HepG2 (cell line): ENCODE data around the gene TTC32. TPM values are rescaled to one million over a fixed set of nuclear protein-coding genes. Genes with fewer than 3 reads are reported as not detected.

Source experiments
- ARID2 ChIP-seq: sonication (generic); formaldehyde crosslinking; IDR thresholded peaks from 2 replicates; pipeline ENCODE4 v1.8.1; 2022; ENCODE audit warnings: mild to moderate bottlenecking, missing genetic modification reagents, borderline replicate concordance
- CREM ChIP-seq, 2 experiments: sonication (generic) in 1 of 2; formaldehyde crosslinking in 1 of 2; IDR thresholded peaks; 2 replicates each; pipeline versions ENCODE4 v1.4.0 to v1.6.1; 2016 to 2020; ENCODE audit warnings: antibody characterized with exemption in 1 of 2, mild to moderate bottlenecking in 1 of 2, missing genetic modification reagents in 1 of 2
- FOXJ3 ChIP-seq: sonication (generic); formaldehyde crosslinking; IDR thresholded peaks from 2 replicates; pipeline ENCODE4 v1.4.0; 2020; ENCODE audit warnings: missing genetic modification reagents, mild to moderate bottlenecking, borderline replicate concordance
- MEIS2 ChIP-seq: sonication (generic); formaldehyde crosslinking; IDR thresholded peaks from 2 replicates; pipeline ENCODE4 v1.9.0; 2021; ENCODE audit warnings: mild to moderate bottlenecking, missing genetic modification reagents
- MTA3 ChIP-seq: sonication (generic); formaldehyde crosslinking; IDR thresholded peaks from 2 replicates; pipeline ENCODE4 v1.4.0; 2020; ENCODE audit warnings: missing genetic modification reagents
- SRSF9 ChIP-seq: fragments of 200-400 bp; formaldehyde crosslinking; IDR thresholded peaks from 2 replicates; pipeline ENCODE4 v1.6.1; 2018; ENCODE audit warnings: borderline replicate concordance, mild to moderate bottlenecking, low read depth, low read length; ENCODE audit not compliant: insufficient read depth, poor library complexity, severe bottlenecking
- TCF7L2 ChIP-seq: IDR thresholded peaks from 2 replicates; pipeline ENCODE4 v1.6.1; 2011; ENCODE audit warnings: mild to moderate bottlenecking, low read depth, low read length, moderate library complexity
- ZBTB8A ChIP-seq: sonication (generic); formaldehyde crosslinking; IDR thresholded peaks from 2 replicates; pipeline ENCODE4 v1.4.0; 2020; ENCODE audit warnings: mild to moderate bottlenecking, low read depth, missing genetic modification reagents, borderline replicate concordance
- ZMAT3 ChIP-seq: sonication (generic); formaldehyde crosslinking; conservative IDR thresholded peaks from 2 replicates; pipeline ENCODE4 v1.7.0; 2021; ENCODE audit warnings: missing genetic modification reagents
- ZNF556 ChIP-seq: sonication (generic); formaldehyde crosslinking; IDR thresholded peaks from 2 replicates; pipeline ENCODE4 v1.4.0; 2020; ENCODE audit warnings: mild to moderate bottlenecking, missing genetic modification reagents, borderline replicate concordance
- polyA plus RNA-seq, 8 experiments: library from polyadenylated mRNA; depleted of rRNA in 3 of 8; stranded (reverse) in 7 of 8; unstranded in 1 of 8; fragments of >200 nt; fragmentation: Illumina TruSeq in 4 of 8; extraction: Trizol in 4 of 8; gene quantifications; 2 replicates each; pipeline versions ENCODE4 v1.2.1 to v1.2.3, GENCODE V29; 2011 to 2016; ENCODE audit warnings: low read depth in 4 of 8, missing spikeins in 1 of 8, mixed read lengths in 1 of 8; ENCODE audit not compliant: insufficient read depth in 1 of 8
- total RNA-seq, 5 experiments: library from RNA; depleted of rRNA; stranded (reverse); fragments of >200 nt; fragmentation: Illumina TruSeq; extraction: Trizol; gene quantifications; 2 replicates each; pipeline ENCODE4 v1.2.3, GENCODE V29; 2016; ENCODE audit warnings: low read depth in 1 of 5
- TF ChIP-seq, protein P1 (sequence below): sonication (generic); formaldehyde crosslinking; IDR thresholded peaks from 2 replicates; pipeline ENCODE4 v1.5.0; 2020; ENCODE audit warnings: mild to moderate bottlenecking, missing genetic modification reagents, borderline replicate concordance
- TF ChIP-seq, protein P2 (sequence below): sonication (generic); formaldehyde crosslinking; conservative IDR thresholded peaks from 2 replicates; pipeline ENCODE4 v1.8.1; 2023; ENCODE audit warnings: missing genetic modification reagents
- TF ChIP-seq, protein P3 (sequence below): sonication (generic); formaldehyde crosslinking; IDR thresholded peaks from 2 replicates; pipeline ENCODE4 v1.4.0; 2020; ENCODE audit warnings: mild to moderate bottlenecking, missing genetic modification reagents
- TF ChIP-seq, protein P4 (sequence below), 2 experiments: sonication (generic) in 1 of 2; formaldehyde crosslinking in 1 of 2; IDR thresholded peaks; 2 replicates each; pipeline versions ENCODE4 v1.4.0 to v1.6.1; 2018 to 2020; ENCODE audit warnings: missing genetic modification reagents in 2 of 2, borderline replicate concordance in 1 of 2, low read depth in 1 of 2, mild to moderate bottlenecking in 1 of 2, missing biosample characterization in 1 of 2
- TF ChIP-seq, protein P5 (sequence below): IDR thresholded peaks from 2 replicates; pipeline ENCODE4 v1.6.1; 2012; ENCODE audit warnings: low read depth, low read length, improper control_type of control experiment

The TTC32 gene
- total and polyA plus RNA-seq, 2 of the 13 experiments (the other 11 are each of a cell fraction or from before 2014, with no cell fraction given) = 21.6 to 38.3 TPM

GRCh38 chr2:19899985-19900930 is 1.5 kb downstream of the TTC32 start (continued):
- TF ChIP-seq, protein P1, sequence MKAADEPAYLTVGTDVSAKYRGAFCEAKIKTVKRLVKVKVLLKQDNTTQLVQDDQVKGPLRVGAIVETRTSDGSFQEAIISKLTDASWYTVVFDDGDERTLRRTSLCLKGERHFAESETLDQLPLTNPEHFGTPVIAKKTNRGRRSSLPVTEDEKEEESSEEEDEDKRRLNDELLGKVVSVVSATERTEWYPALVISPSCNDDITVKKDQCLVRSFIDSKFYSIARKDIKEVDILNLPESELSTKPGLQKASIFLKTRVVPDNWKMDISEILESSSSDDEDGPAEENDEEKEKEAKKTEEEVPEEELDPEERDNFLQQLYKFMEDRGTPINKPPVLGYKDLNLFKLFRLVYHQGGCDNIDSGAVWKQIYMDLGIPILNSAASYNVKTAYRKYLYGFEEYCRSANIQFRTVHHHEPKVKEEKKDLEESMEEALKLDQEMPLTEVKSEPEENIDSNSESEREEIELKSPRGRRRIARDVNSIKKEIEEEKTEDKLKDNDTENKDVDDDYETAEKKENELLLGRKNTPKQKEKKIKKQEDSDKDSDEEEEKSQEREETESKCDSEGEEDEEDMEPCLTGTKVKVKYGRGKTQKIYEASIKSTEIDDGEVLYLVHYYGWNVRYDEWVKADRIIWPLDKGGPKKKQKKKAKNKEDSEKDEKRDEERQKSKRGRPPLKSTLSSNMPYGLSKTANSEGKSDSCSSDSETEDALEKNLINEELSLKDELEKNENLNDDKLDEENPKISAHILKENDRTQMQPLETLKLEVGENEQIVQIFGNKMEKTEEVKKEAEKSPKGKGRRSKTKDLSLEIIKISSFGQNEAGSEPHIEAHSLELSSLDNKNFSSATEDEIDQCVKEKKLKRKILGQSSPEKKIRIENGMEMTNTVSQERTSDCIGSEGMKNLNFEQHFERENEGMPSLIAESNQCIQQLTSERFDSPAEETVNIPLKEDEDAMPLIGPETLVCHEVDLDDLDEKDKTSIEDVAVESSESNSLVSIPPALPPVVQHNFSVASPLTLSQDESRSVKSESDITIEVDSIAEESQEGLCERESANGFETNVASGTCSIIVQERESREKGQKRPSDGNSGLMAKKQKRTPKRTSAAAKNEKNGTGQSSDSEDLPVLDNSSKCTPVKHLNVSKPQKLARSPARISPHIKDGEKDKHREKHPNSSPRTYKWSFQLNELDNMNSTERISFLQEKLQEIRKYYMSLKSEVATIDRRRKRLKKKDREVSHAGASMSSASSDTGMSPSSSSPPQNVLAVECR (CRISPR knock-in tag) = no peak
- TF ChIP-seq ZNF556 (CRISPR knock-in tag) (no peak), MTA3 (CRISPR knock-in tag) (no peak), ARID2 (CRISPR knock-in tag) (0 out of 2 replicates have a peak, but pooled peaks have one; percentile 25), ZBTB8A (CRISPR knock-in tag) (no peak), ZMAT3 (CRISPR knock-in tag) (0 out of 2 replicates have a peak, but pooled peaks have one; percentile 21), SRSF9 (no peak), MEIS2 (CRISPR knock-in tag) (no peak), CREM (IDR thresholded peaks at IDR 0.05) (no peak), CREM (CRISPR knock-in tag; IDR thresholded peaks at IDR 0.05) (no peak), TCF7L2 (no peak), FOXJ3 (CRISPR knock-in tag) (0 out of 2 replicates have a peak, but pooled peaks have one; percentile 24)
- TF ChIP-seq, protein P2, sequence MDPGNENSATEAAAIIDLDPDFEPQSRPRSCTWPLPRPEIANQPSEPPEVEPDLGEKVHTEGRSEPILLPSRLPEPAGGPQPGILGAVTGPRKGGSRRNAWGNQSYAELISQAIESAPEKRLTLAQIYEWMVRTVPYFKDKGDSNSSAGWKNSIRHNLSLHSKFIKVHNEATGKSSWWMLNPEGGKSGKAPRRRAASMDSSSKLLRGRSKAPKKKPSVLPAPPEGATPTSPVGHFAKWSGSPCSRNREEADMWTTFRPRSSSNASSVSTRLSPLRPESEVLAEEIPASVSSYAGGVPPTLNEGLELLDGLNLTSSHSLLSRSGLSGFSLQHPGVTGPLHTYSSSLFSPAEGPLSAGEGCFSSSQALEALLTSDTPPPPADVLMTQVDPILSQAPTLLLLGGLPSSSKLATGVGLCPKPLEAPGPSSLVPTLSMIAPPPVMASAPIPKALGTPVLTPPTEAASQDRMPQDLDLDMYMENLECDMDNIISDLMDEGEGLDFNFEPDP (CRISPR knock-in tag) = no peak
- TF ChIP-seq, protein P3, sequence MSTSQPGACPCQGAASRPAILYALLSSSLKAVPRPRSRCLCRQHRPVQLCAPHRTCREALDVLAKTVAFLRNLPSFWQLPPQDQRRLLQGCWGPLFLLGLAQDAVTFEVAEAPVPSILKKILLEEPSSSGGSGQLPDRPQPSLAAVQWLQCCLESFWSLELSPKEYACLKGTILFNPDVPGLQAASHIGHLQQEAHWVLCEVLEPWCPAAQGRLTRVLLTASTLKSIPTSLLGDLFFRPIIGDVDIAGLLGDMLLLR (CRISPR knock-in tag) = no peak
- TF ChIP-seq, protein P4, sequence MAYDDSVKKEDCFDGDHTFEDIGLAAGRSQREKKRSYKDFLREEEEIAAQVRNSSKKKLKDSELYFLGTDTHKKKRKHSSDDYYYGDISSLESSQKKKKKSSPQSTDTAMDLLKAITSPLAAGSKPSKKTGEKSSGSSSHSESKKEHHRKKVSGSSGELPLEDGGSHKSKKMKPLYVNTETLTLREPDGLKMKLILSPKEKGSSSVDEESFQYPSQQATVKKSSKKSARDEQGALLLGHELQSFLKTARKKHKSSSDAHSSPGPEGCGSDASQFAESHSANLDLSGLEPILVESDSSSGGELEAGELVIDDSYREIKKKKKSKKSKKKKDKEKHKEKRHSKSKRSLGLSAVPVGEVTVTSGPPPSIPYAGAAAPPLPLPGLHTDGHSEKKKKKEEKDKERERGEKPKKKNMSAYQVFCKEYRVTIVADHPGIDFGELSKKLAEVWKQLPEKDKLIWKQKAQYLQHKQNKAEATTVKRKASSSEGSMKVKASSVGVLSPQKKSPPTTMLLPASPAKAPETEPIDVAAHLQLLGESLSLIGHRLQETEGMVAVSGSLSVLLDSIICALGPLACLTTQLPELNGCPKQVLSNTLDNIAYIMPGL (CRISPR knock-in tag; IDR thresholded peaks at IDR 0.05; ENCODE audit: borderline replicate concordance in 1 of 2, low read depth in 1 of 2) = no peak
- TF ChIP-seq, protein P5, sequence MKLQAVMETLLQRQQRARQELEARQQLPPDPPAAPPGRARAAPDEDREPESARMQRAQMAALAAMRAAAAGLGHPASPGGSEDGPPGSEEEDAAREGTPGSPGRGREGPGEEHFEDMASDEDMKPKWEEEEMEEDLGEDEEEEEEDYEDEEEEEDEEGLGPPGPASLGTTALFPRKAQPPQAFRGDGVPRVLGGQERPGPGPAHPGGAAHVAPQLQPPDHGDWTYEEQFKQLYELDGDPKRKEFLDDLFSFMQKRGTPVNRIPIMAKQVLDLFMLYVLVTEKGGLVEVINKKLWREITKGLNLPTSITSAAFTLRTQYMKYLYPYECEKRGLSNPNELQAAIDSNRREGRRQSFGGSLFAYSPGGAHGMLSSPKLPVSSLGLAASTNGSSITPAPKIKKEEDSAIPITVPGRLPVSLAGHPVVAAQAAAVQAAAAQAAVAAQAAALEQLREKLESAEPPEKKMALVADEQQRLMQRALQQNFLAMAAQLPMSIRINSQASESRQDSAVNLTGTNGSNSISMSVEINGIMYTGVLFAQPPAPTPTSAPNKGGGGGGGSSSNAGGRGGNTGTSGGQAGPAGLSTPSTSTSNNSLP = 0 out of 2 replicates have a peak, but pooled peaks have one; percentile 37
